ENCODE data around the gene ABHD4.
A peak's percentile ranks its signal among the peaks of the same experiment; 100 is the strongest.

ABHD4 gene

GRCh38 chr14:22594156-22594716 lies 3.9 kb upstream of the ABHD4 start:
- no peak overlapping the region for H3K4me3 ChIP-seq (ENCODE audit: low read depth, low read length)
- TF ChIP-seq CTCF (IDR thresholded peaks at IDR 0.05; ENCODE audit: low read depth, low read length): no peak

- no peak overlapping the region for H3K4me3 ChIP-seq (ENCODE audit: low read depth, low read length)
- TF ChIP-seq CTCF (IDR thresholded peaks at IDR 0.05; ENCODE audit: low read depth, low read length): no peak
Observed at GRCh38 chr14:22596354-22596879, 1.7 kb upstream of the ABHD4 start.

GRCh38 chr14:22597265-22597664 lies 835 bp upstream of the ABHD4 start:
- no peak overlapping the region for H3K4me3 ChIP-seq (ENCODE audit: low read depth, low read length)
- no peak for TF ChIP-seq CTCF (IDR thresholded peaks at IDR 0.05; ENCODE audit: low read depth, low read length)

- peak overlapping the region; percentile 92 for H3K4me3 ChIP-seq (ENCODE audit: low read depth, low read length)
- TF ChIP-seq CTCF (IDR thresholded peaks at IDR 0.05; ENCODE audit: low read depth, low read length): no peak
Observed at GRCh38 chr14:22597771-22598098, 365 bp upstream of the ABHD4 start.

- TF ChIP-seq CTCF (IDR thresholded peaks at IDR 0.05; ENCODE audit: low read depth, low read length): 0 out of 2 replicates have a peak, but pooled peaks have one; percentile 18
- peak overlapping the region; percentile 92 for H3K4me3 ChIP-seq (ENCODE audit: low read depth, low read length)
Observed at GRCh38 chr14:22598896-22599244, 770 bp downstream of the ABHD4 start.

GRCh38 chr14:22599349-22599748 lies 1.2 kb downstream of the ABHD4 start:
- H3K4me3 ChIP-seq (ENCODE audit: low read depth, low read length): peak overlapping the region; percentile 92
- no peak for TF ChIP-seq CTCF (IDR thresholded peaks at IDR 0.05; ENCODE audit: low read depth, low read length)

- no peak for TF ChIP-seq CTCF (IDR thresholded peaks at IDR 0.05; ENCODE audit: low read depth, low read length)
- no peak overlapping the region for H3K4me3 ChIP-seq (ENCODE audit: low read depth, low read length)
Observed at GRCh38 chr14:22600027-22600426, 1.9 kb downstream of the ABHD4 start.
